ENCODE measurements around the gene UPF3A.
A peak's percentile ranks its signal among the peaks of the same experiment; 100 is the strongest.
"Not testable (repeated sequence)": the region's sequence is repeated elsewhere in the genome, so short reads cannot be mapped to it uniquely, and the experiment has no call there.

Gene UPF3A

DNA sequence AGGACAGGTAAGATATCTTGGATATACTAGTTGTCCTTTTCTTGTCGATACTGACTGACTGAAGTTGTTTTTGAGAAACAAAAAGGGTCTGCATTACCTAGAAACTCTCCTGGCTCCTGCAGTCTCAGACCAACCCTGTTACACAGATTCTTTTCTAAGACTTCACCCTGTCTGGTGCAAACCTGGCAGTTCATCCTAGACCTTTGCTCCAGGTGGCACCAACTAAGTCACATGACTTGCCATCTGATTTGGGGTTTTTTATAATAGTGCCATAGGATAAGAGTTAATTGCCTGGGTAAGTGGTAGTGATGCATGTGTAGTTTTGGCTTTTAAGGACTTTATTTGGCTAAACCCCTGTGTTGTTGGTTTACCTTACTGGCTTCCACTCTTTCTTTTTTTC, 47.2 kb downstream of the UPF3A start:
- H3K4me3 ChIP-seq (replicated peaks; ENCODE audit: low read depth, low read length), result no peak overlapping the region
- no peak for DNase-seq (ENCODE audit: low read depth)
- TF ChIP-seq, protein P1, sequence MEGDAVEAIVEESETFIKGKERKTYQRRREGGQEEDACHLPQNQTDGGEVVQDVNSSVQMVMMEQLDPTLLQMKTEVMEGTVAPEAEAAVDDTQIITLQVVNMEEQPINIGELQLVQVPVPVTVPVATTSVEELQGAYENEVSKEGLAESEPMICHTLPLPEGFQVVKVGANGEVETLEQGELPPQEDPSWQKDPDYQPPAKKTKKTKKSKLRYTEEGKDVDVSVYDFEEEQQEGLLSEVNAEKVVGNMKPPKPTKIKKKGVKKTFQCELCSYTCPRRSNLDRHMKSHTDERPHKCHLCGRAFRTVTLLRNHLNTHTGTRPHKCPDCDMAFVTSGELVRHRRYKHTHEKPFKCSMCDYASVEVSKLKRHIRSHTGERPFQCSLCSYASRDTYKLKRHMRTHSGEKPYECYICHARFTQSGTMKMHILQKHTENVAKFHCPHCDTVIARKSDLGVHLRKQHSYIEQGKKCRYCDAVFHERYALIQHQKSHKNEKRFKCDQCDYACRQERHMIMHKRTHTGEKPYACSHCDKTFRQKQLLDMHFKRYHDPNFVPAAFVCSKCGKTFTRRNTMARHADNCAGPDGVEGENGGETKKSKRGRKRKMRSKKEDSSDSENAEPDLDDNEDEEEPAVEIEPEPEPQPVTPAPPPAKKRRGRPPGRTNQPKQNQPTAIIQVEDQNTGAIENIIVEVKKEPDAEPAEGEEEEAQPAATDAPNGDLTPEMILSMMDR (IDR thresholded peaks at IDR 0.05; ENCODE audit: low read length, missing control alignments), result no peak

DNA sequence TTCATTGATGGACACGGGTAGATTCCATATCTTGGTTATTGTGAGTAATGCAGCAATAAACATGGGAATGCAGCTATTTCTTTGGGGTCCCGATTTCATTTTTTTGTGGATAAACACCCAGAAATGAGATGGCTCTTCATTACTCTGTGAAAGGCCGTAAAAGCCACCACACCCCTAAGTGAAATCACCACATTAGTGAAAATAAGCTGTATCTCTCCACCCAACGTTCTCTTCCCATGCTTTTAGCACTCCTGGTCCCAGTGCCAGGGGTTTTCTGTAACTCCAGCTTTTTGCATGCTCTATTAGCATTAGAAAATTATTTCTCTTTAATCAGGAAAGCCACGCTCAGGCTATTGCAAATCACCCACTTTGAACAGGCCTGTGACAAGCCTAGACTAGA, 48.7 kb downstream of the UPF3A start:
- no peak overlapping the region for H3K4me3 ChIP-seq (replicated peaks; ENCODE audit: low read depth, low read length)
- DNase-seq (ENCODE audit: low read depth), result no peak
- TF ChIP-seq, protein P1 (IDR thresholded peaks at IDR 0.05; ENCODE audit: low read length, missing control alignments), result no peak

DNA sequence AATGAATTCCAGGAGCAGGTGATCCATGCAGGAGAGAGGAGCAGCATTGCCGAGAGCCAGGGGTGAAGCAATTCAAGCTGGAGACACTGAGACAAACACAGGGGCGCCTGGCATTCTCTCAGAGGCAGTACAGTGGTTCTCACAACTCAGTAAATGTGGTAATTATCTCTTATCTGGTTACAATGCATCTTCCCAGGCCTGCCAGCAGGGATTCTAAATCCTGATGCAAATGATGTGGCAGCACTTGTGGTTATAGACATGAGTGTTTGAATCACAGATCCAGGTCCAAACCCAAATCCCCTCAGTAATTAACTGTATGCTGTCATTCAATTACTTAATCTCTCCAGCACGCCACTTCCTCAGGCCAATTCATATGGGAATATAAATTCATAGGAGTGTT, 52.5 kb downstream of the UPF3A start:
- DNase-seq (ENCODE audit: low read depth); H3K4me3 ChIP-seq (replicated peaks; ENCODE audit: low read depth, low read length): not testable (repeated sequence)

DNA sequence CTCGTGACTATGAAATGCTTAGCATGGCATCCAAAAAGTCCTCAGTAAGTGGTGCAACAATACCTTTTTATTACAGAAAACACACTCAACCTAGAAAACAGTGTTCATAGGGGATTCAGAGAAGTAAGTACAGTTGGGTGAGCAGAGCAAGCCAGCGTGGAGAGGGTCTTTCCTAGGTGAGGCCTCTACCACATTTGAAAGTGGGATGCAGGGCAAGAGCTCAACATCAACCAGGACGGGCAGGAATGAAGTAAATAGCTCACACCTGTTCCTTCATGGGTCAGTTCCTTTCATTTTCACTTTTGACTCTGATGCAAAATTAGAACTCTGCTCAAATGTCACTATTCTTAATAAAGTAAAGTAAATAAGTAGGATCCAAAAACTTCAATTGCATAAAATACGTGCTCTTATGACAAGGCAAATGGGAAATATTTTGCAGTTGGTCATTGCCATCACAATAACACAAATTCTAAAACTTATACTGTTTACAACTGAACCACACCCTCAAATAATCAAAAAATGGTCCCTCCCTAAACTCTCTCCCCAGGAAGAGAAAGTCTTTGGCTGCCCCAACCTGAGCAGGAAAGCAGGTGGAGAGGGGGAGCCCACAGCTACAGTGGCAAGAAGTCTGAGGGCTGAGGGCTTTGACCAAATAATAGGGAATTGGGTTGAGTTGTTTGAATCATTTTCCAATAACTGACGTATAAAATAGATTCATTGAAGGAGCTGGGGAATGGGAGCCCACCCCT, 53.1 kb downstream of the UPF3A start:
- H3K4me3 ChIP-seq (replicated peaks; ENCODE audit: low read depth, low read length), result no peak overlapping the region
- DNase-seq (ENCODE audit: low read depth), result no peak
- TF ChIP-seq, protein P1 (IDR thresholded peaks at IDR 0.05; ENCODE audit: low read length, missing control alignments), result no peak

DNA sequence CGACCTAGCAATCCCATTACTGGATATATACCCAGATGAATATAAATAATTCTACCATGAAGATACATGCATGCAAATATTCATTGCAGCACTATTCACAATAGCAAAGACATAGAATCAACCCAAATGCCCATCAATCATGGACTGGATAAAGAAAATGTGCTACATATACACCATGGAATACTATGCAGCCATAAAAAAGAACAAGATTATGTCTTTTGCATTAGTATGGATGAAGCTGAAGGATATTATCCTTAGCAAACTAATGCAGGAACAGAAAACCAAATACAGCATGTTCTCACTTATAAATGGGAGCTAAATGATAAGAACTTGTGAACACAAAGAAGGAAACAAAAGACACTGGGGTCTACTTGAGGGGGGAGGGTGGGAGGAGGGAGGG, 55.1 kb downstream of the UPF3A start:
- H3K4me3 ChIP-seq (replicated peaks; ENCODE audit: low read depth, low read length); DNase-seq (ENCODE audit: low read depth): not testable (repeated sequence)

DNA sequence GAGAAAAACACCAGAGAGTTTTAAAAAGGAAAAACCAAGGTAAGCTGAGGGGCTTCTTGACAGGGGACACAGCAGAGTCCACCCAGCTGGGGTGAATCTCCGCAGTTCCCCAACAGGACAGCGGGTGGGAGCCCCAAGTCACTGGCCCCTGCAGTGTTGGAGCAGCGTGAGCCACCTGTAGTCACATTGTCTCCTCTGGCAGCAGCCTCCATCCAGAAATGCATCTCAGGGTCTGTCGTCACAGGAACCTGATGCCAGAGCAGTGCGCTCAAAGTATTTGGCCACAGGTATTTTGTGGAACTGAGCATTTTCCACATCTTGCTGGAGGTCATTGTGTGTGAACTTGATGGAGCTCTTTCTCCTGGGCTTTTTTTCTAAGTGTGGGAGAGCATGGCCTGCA, 57.6 kb downstream of the UPF3A start:
- no peak for DNase-seq (ENCODE audit: low read depth)
- TF ChIP-seq, protein P1 (IDR thresholded peaks at IDR 0.05; ENCODE audit: low read length, missing control alignments), result no peak

DNA sequence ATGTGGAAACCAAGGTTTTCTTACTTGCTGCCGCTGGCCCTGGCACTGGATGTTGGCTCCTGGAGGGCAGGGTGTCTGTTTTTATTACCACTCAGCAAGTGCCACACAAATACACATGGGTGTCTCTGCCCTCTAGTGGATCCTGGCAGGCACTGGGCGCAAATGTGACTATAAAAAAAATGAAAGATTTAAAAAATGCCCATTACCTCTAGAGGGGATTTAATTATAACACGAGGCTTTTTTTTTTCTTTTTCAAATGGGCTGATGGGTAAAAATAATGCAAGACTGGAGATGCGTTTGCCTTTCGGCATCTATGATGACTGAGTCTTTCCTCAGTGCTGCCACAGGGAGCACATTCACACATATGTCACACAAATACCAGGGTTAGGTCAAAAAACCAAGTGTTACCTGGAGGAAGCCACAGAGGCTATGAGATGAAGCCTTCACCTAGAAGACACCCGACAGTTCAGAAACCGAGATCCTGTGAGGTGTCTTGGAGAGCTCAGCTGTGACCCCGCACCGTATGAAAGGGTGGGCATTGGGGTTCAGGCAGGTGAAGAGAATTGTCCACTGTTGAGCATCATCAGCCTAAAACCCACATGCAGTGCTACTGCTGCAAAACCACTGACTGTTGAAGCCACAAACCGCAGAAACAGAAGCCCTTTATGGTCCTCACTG, 58.6 kb downstream of the UPF3A start:
- peak; percentile 54 for DNase-seq (ENCODE audit: low read depth)
- TF ChIP-seq, protein P1 (IDR thresholded peaks at IDR 0.05; ENCODE audit: low read length, missing control alignments), result peak; percentile 74
- H3K4me3 ChIP-seq (replicated peaks; ENCODE audit: low read depth, low read length), result no peak overlapping the region

More for the DNA sequence above, 57.6 kb downstream of the UPF3A start:
- no peak overlapping the region for H3K4me3 ChIP-seq (replicated peaks; ENCODE audit: low read depth, low read length)

Data from fibroblast of pulmonary artery (primary cell).